ENCODE measurements around the gene SWI5. TPM values are rescaled to one million over a fixed set of nuclear protein-coding genes. Genes with fewer than 3 reads are reported as not detected.

The SWI5 gene
- total RNA-seq, 4 donors from 2014 or later, result 16.2 to 26.6 (median 21.0) TPM

DNA sequence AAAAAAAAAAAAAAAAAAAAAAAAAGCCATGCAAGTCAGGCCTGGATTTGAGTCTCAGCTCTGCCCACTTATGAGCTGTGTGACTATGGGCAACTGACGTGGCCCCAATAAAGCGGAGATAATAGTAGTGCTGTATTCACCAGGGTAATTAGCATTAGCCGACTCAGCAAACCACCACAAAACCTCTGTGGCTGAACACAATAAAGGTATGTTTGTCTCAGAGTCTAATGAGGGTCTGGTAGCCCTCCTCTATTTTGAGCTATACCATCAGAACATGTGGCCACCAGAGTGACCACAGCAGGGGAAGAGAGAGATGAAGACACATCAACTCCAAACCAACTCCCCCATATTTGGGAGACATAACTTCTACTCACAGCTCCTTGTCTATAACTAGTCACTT, 15.9 kb downstream of the SWI5 start:
- peaks cover 0 to 5% (median 2%) of the 10 kb centered on the region in 4 donors for H3K4me1 ChIP-seq
- TF ChIP-seq POLR2AphosphoS5 (IDR thresholded peaks at IDR 0.05) (no peak), POLR2A (IDR thresholded peaks at IDR 0.05; ENCODE audit: low read depth) (no peak), EP300 (IDR thresholded peaks at IDR 0.05) (no peak)
- TF ChIP-seq, protein P1, sequence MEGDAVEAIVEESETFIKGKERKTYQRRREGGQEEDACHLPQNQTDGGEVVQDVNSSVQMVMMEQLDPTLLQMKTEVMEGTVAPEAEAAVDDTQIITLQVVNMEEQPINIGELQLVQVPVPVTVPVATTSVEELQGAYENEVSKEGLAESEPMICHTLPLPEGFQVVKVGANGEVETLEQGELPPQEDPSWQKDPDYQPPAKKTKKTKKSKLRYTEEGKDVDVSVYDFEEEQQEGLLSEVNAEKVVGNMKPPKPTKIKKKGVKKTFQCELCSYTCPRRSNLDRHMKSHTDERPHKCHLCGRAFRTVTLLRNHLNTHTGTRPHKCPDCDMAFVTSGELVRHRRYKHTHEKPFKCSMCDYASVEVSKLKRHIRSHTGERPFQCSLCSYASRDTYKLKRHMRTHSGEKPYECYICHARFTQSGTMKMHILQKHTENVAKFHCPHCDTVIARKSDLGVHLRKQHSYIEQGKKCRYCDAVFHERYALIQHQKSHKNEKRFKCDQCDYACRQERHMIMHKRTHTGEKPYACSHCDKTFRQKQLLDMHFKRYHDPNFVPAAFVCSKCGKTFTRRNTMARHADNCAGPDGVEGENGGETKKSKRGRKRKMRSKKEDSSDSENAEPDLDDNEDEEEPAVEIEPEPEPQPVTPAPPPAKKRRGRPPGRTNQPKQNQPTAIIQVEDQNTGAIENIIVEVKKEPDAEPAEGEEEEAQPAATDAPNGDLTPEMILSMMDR (IDR thresholded peaks at IDR 0.05), result no peak
- intact Hi-C loops (cut with DNase I), result no loop called here

DNA sequence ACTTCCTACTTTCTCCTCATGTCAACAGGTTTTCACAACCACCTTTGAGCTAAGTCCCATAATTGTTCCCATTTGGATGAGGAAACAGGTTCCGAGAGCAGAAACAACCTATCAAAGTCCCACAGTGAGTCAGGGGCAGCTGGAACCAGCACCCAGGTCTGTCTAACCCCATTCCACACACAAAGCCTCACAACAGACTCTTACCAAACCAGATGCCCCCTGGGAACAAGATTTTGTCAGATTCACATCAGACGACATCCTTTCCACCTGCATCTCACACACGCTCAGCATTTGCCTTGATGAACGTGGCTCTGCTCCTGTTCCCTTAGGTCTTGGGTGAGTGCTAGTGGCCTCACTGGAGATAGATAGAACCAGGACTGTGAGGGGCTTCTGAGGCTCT, 17.0 kb downstream of the SWI5 start:
- intact Hi-C loops (cut with DNase I), result no loop called here
- TF ChIP-seq POLR2AphosphoS5 (IDR thresholded peaks at IDR 0.05), result no peak
- no peak for TF ChIP-seq POLR2A (IDR thresholded peaks at IDR 0.05; ENCODE audit: low read depth)
- no peak for TF ChIP-seq EP300 (IDR thresholded peaks at IDR 0.05)
- WGBS, result 85% methylated on average over 4 of the region's 4 CpGs
- DNase-seq (ENCODE audit: extremely low spot score), result no peak
- no peaks in the 10 kb centered on the region for H3K9me3 ChIP-seq
- no peak overlapping the region for H3K27ac ChIP-seq (replicated peaks in 1 of 4)
- no peak overlapping the region for H3K4me3 ChIP-seq
- peaks cover 0 to 5% (median 2%) of the 10 kb centered on the region in 4 donors for H3K4me1 ChIP-seq
- H3K27me3 ChIP-seq, result no peaks in the 10 kb centered on the region
- H3K36me3 ChIP-seq, result peaks cover 10 to 41% (median 15%) of the 10 kb centered on the region in 4 donors

More for the DNA sequence above, 15.9 kb downstream of the SWI5 start:
- Histone ChIP-seq H3K27me3 (no peaks in the 10 kb centered on the region), H3K4me3 (no peak overlapping the region), H3K36me3 (peaks cover 11 to 47% (median 23%) of the 10 kb centered on the region in 4 donors), H3K9me3 (no peaks in the 10 kb centered on the region), H3K27ac (replicated peaks in 1 of 4) (no peak overlapping the region)
- no peak for DNase-seq (ENCODE audit: extremely low spot score)
- 92% methylated on average over 3 of the region's 3 CpGs for WGBS

DNA sequence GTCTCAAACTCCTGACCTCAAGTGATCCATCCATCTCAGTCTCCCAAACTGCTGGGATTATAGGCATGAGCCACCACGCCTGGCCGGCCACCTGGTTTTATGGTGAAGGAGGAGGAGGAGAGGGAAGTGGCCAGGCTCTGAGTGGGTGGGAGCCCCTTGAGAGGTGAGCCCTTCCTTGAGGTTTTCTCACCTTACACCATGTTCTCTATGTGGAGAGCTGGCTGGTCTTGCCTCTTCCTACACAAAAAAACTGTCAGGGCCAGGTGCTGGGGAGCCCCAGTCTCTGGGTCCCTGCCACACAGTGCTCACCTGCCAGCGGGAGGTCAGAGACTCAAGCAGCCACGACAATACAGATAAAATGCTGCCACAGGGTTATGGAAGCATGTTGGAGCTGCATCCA, 18.1 kb downstream of the SWI5 start:
- 85% methylated on average over 4 of the region's 4 CpGs for WGBS
- DNase-seq (ENCODE audit: extremely low spot score), result no peak
- TF ChIP-seq, protein P1 (IDR thresholded peaks at IDR 0.05), result no peak
- TF ChIP-seq POLR2AphosphoS5 (IDR thresholded peaks at IDR 0.05), result no peak
- no peak for TF ChIP-seq POLR2A (IDR thresholded peaks at IDR 0.05; ENCODE audit: low read depth)
- TF ChIP-seq EP300 (IDR thresholded peaks at IDR 0.05), result no peak
- H3K4me1 ChIP-seq, result peaks cover 0 to 5% (median 2%) of the 10 kb centered on the region in 4 donors
- peaks cover 0 to 30% (median 5%) of the 10 kb centered on the region in 4 donors for H3K36me3 ChIP-seq
- H3K9me3 ChIP-seq, result no peaks in the 10 kb centered on the region
- no peak overlapping the region for H3K27ac ChIP-seq (replicated peaks in 1 of 4)
- intact Hi-C loops (cut with DNase I), result no loop called here
- H3K4me3 ChIP-seq, result no peak overlapping the region
- no peaks in the 10 kb centered on the region for H3K27me3 ChIP-seq

DNA sequence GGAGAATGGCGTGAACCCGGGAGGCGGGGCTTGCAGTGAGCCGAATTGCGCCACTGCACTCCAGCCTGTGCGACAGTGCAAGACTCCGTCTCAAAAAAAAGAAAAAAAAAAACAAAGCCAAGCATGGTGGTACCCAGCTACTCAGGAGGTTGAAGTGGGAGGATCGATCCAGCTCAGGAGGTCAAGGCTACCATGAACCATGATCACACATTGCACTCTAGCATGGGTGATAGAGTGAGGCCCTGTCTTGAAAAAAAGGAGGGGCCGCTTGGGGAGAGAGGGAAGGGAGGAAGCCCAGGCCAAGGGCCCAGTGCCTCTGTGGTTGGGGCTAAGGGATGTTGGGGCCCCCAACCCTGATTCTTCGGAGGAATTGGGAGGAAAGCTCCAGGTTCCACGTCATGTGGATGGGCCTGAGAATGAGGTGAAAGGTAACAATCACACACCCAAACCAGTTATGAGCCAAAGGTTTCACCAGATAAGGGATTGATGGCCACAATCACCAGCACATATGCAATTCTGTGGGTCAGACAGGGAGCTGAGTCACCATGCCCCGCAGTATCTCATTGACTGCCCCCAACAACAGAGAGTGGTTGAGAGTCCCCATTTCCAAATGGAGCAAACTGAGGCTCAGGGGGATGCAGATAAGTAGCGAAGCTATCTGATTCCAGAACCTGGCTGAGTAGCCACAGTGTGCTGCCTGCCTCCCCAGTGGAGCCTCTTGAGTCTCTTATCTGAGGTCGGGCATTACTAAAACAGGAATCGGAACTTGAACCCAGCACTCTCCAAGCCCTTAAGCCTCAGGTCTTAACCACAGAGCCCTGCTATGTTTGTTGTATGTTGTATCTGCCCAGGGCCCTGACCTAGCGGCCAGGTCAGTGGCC, 20.5 kb downstream of the SWI5 start:
- Histone ChIP-seq H3K27me3 (no peaks in the 10 kb centered on the region), H3K9me3 (no peaks in the 10 kb centered on the region), H3K4me3 (no peak overlapping the region), H3K36me3 (peaks cover 0 to 18% (median 0%) of the 10 kb centered on the region in 4 donors), H3K4me1 (peaks cover 0 to 5% (median 2%) of the 10 kb centered on the region in 4 donors), H3K27ac (replicated peaks in 1 of 4) (no peak overlapping the region)
- intact Hi-C loops (cut with DNase I), result no loop called here
- TF ChIP-seq, protein P1 (IDR thresholded peaks at IDR 0.05), result no peak
- TF ChIP-seq POLR2AphosphoS5 (IDR thresholded peaks at IDR 0.05), result no peak
- TF ChIP-seq POLR2A (IDR thresholded peaks at IDR 0.05; ENCODE audit: low read depth), result no peak
- no peak for TF ChIP-seq EP300 (IDR thresholded peaks at IDR 0.05)
- 90% methylated on average over 16 of the region's 16 CpGs for WGBS
- DNase-seq (ENCODE audit: extremely low spot score), result no peak

DNA sequence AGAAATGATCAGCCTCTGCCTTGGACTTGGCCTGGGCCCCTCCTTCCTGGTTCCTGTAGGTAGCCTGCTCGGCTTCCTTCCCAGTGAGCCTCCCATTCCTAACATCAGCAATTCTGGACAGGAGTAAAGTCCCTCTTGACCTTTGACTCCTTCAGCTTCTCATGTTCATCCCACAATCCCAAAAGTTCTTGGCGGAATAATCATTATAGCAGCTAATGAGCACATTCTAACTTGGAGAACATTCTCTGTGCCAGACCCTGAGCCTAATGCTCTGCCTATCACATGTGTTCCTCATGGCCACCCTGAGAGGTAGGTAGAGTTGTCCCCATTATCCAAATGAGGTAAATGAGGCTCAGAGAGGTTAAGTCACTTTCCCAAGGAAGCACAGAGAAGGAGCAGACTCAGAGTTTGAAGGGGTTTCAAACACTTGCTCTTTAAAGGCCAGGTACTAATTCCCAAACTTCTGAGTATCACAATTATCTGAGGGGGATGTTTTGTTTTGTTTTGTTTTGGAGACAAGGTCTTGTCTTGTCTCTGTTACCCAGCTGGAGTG, 21.2 kb downstream of the SWI5 start:
- H3K27me3 ChIP-seq, result no peaks in the 10 kb centered on the region
- WGBS, result 82% methylated on average over 2 of the region's 2 CpGs
- intact Hi-C loops (cut with DNase I), result no loop called here

More for the DNA sequence above, 21.2 kb downstream of the SWI5 start:
- no peak overlapping the region for H3K27ac ChIP-seq (replicated peaks in 1 of 4)
- H3K9me3 ChIP-seq, result no peaks in the 10 kb centered on the region
- H3K4me1 ChIP-seq, result peaks cover 0 to 5% (median 2%) of the 10 kb centered on the region in 4 donors
- H3K36me3 ChIP-seq, result peaks cover 0 to 16% (median 0%) of the 10 kb centered on the region in 4 donors
- no peak overlapping the region for H3K4me3 ChIP-seq
- TF ChIP-seq EP300 (IDR thresholded peaks at IDR 0.05), result no peak
- TF ChIP-seq, protein P1 (IDR thresholded peaks at IDR 0.05), result no peak
- TF ChIP-seq POLR2AphosphoS5 (IDR thresholded peaks at IDR 0.05), result no peak
- no peak for TF ChIP-seq POLR2A (IDR thresholded peaks at IDR 0.05; ENCODE audit: low read depth)
- DNase-seq (ENCODE audit: extremely low spot score), result no peak
